ENCODE results near the gene CACNA1D. TPM values are rescaled to one million over a fixed set of nuclear protein-coding genes. Genes with fewer than 3 reads are reported as not detected.

CACNA1D gene
- total RNA-seq, 1 experiment from 2014 or later = 1.1 TPM

GRCh38 chr3:53802256-53802880 is 308.0 kb downstream of the CACNA1D start:
- intact Hi-C loops (cut with micrococcal nuclease) = no loop called here
- ATAC-seq = no peak
- DNase-seq (ENCODE audit: low read depth, low spot score) = no peak
- Histone ChIP-seq H3K4me3 (replicated peaks in 1 of 2; ENCODE audit: low read depth in 1 of 2, low read length in 2 of 2) (no peak overlapping the region), H3K27ac (ENCODE audit: low read depth, low read length) (no peak overlapping the region), H2AFZ (ENCODE audit: low read depth, low read length, poor library complexity, severe bottlenecking) (no peak overlapping the region), H3K9ac (ENCODE audit: low read length) (no peak overlapping the region), H3K9me2 (ENCODE audit: insufficient read depth) (no peaks in the 10 kb centered on the region), H4K20me1 (ENCODE audit: insufficient read depth) (no peaks in the 10 kb centered on the region), H3K4me1 (ENCODE audit: control insufficient read depth in 1 of 2, insufficient read depth in 2 of 2, low read length in 2 of 2) (peaks cover 12 to 26% of the 10 kb centered on the region in 2 experiments), H3K79me2 (ENCODE audit: insufficient read depth, low read length) (no peaks in the 10 kb centered on the region), H3K36me3 (ENCODE audit: control insufficient read depth in 1 of 2, insufficient read depth in 2 of 2, low read length in 2 of 2) (no peaks in the 10 kb centered on the region), H3K27me3 (ENCODE audit: insufficient read depth, low read length) (no peaks in the 10 kb centered on the region), H3K4me2 (ENCODE audit: low read length) (no peak overlapping the region), H3K9me3 (ENCODE audit: control insufficient read depth in 1 of 2, insufficient read depth in 1 of 2, low read depth in 1 of 2, low read length in 2 of 2) (no peaks in the 10 kb centered on the region)
- ChIA-PET RAD21 (ENCODE audit: low non-redundant PET in 1 of 2, low total read pairs in 2 of 2, uncharacterized antibody in 2 of 2, unreplicated experiment in 2 of 2) (no interaction called here), POLR2A (no interaction called here), CTCF (no interaction called here)
- no peak for TF ChIP-seq ELF1 (IDR thresholded peaks at IDR 0.05; ENCODE audit: borderline replicate concordance, low read depth)
- TF ChIP-seq ZNF274 (IDR thresholded peaks at IDR 0.05; ENCODE audit: low read depth, low read length) = no peak
- TF ChIP-seq EGR1 (IDR thresholded peaks at IDR 0.05; ENCODE audit: low read depth) = no peak
- no peak for TF ChIP-seq EZH2phosphoT487 (IDR thresholded peaks at IDR 0.05; ENCODE audit: borderline replicate concordance)
- TF ChIP-seq SP1 (IDR thresholded peaks at IDR 0.05; ENCODE audit: low read depth) = no peak
- TF ChIP-seq CEBPB (IDR thresholded peaks at IDR 0.05; ENCODE audit: low read depth) = no peak
- TF ChIP-seq, protein P1, sequence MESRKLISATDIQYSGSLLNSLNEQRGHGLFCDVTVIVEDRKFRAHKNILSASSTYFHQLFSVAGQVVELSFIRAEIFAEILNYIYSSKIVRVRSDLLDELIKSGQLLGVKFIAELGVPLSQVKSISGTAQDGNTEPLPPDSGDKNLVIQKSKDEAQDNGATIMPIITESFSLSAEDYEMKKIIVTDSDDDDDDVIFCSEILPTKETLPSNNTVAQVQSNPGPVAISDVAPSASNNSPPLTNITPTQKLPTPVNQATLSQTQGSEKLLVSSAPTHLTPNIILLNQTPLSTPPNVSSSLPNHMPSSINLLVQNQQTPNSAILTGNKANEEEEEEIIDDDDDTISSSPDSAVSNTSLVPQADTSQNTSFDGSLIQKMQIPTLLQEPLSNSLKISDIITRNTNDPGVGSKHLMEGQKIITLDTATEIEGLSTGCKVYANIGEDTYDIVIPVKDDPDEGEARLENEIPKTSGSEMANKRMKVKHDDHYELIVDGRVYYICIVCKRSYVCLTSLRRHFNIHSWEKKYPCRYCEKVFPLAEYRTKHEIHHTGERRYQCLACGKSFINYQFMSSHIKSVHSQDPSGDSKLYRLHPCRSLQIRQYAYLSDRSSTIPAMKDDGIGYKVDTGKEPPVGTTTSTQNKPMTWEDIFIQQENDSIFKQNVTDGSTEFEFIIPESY (IDR thresholded peaks at IDR 0.05; ENCODE audit: extremely low read depth, insufficient replicate concordance, low read length) = no peak
- no peak for TF ChIP-seq CBX3 (IDR thresholded peaks at IDR 0.05; ENCODE audit: low read depth)
- TF ChIP-seq SRF (IDR thresholded peaks at IDR 0.05; ENCODE audit: low read depth) = no peak
- TF ChIP-seq EZH2 (IDR thresholded peaks at IDR 0.05) = no peak
- TF ChIP-seq YY1 (IDR thresholded peaks at IDR 0.05; ENCODE audit: extremely low read depth, insufficient replicate concordance, low read depth, low read length) = no peak
- TF ChIP-seq POLR2A (IDR thresholded peaks at IDR 0.05; ENCODE audit: borderline replicate concordance, extremely low read depth, insufficient read depth, insufficient read length) = no peak
- TF ChIP-seq, protein P2, sequence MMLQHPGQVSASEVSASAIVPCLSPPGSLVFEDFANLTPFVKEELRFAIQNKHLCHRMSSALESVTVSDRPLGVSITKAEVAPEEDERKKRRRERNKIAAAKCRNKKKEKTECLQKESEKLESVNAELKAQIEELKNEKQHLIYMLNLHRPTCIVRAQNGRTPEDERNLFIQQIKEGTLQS (IDR thresholded peaks at IDR 0.05) = no peak
- TF ChIP-seq, protein P3, sequence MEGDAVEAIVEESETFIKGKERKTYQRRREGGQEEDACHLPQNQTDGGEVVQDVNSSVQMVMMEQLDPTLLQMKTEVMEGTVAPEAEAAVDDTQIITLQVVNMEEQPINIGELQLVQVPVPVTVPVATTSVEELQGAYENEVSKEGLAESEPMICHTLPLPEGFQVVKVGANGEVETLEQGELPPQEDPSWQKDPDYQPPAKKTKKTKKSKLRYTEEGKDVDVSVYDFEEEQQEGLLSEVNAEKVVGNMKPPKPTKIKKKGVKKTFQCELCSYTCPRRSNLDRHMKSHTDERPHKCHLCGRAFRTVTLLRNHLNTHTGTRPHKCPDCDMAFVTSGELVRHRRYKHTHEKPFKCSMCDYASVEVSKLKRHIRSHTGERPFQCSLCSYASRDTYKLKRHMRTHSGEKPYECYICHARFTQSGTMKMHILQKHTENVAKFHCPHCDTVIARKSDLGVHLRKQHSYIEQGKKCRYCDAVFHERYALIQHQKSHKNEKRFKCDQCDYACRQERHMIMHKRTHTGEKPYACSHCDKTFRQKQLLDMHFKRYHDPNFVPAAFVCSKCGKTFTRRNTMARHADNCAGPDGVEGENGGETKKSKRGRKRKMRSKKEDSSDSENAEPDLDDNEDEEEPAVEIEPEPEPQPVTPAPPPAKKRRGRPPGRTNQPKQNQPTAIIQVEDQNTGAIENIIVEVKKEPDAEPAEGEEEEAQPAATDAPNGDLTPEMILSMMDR (IDR thresholded peaks at IDR 0.05 in 2 of 3, conservative IDR thresholded peaks at IDR 0.05 in 1 of 3; ENCODE audit: borderline replicate concordance in 1 of 3, insufficient read depth in 1 of 3, low read depth in 2 of 3, low read length in 2 of 3) = no peak
- TF ChIP-seq POLR2AphosphoS5 (IDR thresholded peaks at IDR 0.05; ENCODE audit: low read depth, low read length) = no peak
- TF ChIP-seq JUND (IDR thresholded peaks at IDR 0.05) = no peak
- no peak for TF ChIP-seq RAD21 (IDR thresholded peaks at IDR 0.05; ENCODE audit: low read depth)
- no TSS peak for BruUV-seq (replicated peaks)

Data from HCT116 (cell line).